T-helper 1 cell treated with Interleukin-12 subunit alpha and Interleukin-12 subunit beta and Interleukin-4 antibody, amounts not matched to agents 30 μg/mL and 1 μg/mL, for 36 hours (primary cell): ENCODE data around the gene CXXC1.

Source experiments
- H3K27ac Mint-ChIP-seq: one replicate; pipeline ENCODE4 v1.8.0; 2021; ENCODE audit warnings: mild to moderate bottlenecking, mixed read lengths
- H3K27me3 Mint-ChIP-seq: one replicate; pipeline ENCODE4 v1.8.0; 2021; ENCODE audit warnings: low read depth, mixed read lengths
- H3K36me3 Mint-ChIP-seq: one replicate; pipeline ENCODE4 v1.8.0; 2021; ENCODE audit warnings: low read depth, mixed read lengths
- H3K4me1 Mint-ChIP-seq: one replicate; pipeline ENCODE4 v1.8.0; 2021; ENCODE audit warnings: low read depth, mixed read lengths
- H3K4me3 Mint-ChIP-seq: one replicate; pipeline ENCODE4 v1.8.0; 2021; ENCODE audit warnings: mild to moderate bottlenecking, moderate library complexity, mixed read lengths
- H3K9me3 Mint-ChIP-seq: one replicate; pipeline ENCODE4 v1.8.0; 2021; ENCODE audit warnings: mixed read lengths

Gene CXXC1

GRCh38 chr18:50285631-50286321 lies 1.7 kb downstream of the CXXC1 start:
- no peaks in the 10 kb centered on the region for H3K27me3 Mint-ChIP-seq

GRCh38 chr18:50285071-50285470 lies 2.4 kb downstream of the CXXC1 start:
- peaks cover 36% of the 10 kb centered on the region for H3K4me1 Mint-ChIP-seq
- H3K27ac Mint-ChIP-seq: no peak overlapping the region
- peaks cover 55% of the 10 kb centered on the region for H3K36me3 Mint-ChIP-seq
- no peaks in the 10 kb centered on the region for H3K9me3 Mint-ChIP-seq
- H3K4me3 Mint-ChIP-seq: no peak overlapping the region
- no peaks in the 10 kb centered on the region for H3K27me3 Mint-ChIP-seq

More at GRCh38 chr18:50285631-50286321, 1.7 kb downstream of the CXXC1 start:
- Mint-ChIP-seq H3K4me1 (peaks cover 29% of the 10 kb centered on the region), H3K36me3 (peaks cover 48% of the 10 kb centered on the region), H3K27ac (peak overlapping the region; percentile 98), H3K9me3 (no peaks in the 10 kb centered on the region), H3K4me3 (peak overlapping the region; percentile 99)

GRCh38 chr18:50284255-50284885 lies 3.1 kb downstream of the CXXC1 start:
- peak overlapping the region; percentile 18 for H3K4me3 Mint-ChIP-seq
- H3K4me1 Mint-ChIP-seq: peaks cover 40% of the 10 kb centered on the region
- no peaks in the 10 kb centered on the region for H3K27me3 Mint-ChIP-seq
- no peak overlapping the region for H3K27ac Mint-ChIP-seq
- no peaks in the 10 kb centered on the region for H3K9me3 Mint-ChIP-seq
- H3K36me3 Mint-ChIP-seq: peaks cover 55% of the 10 kb centered on the region

GRCh38 chr18:50283469-50284209 lies 3.9 kb downstream of the CXXC1 start:
- peaks cover 44% of the 10 kb centered on the region for H3K4me1 Mint-ChIP-seq
- no peak overlapping the region for H3K27ac Mint-ChIP-seq
- no peaks in the 10 kb centered on the region for H3K9me3 Mint-ChIP-seq
- peak overlapping the region; percentile 30 for H3K4me3 Mint-ChIP-seq
- H3K36me3 Mint-ChIP-seq: peaks cover 59% of the 10 kb centered on the region
- no peaks in the 10 kb centered on the region for H3K27me3 Mint-ChIP-seq

- Mint-ChIP-seq H3K4me3 (peak overlapping the region; percentile 94), H3K9me3 (no peaks in the 10 kb centered on the region), H3K4me1 (peaks cover 46% of the 10 kb centered on the region), H3K36me3 (peaks cover 61% of the 10 kb centered on the region), H3K27ac (peak overlapping the region; percentile 97), H3K27me3 (no peaks in the 10 kb centered on the region)
Observed at GRCh38 chr18:50282521-50283335, 4.8 kb downstream of the CXXC1 start.

- Mint-ChIP-seq H3K27ac (peak overlapping the region; percentile 97), H3K9me3 (no peaks in the 10 kb centered on the region), H3K4me1 (peaks cover 43% of the 10 kb centered on the region), H3K4me3 (peak overlapping the region; percentile 94), H3K27me3 (no peaks in the 10 kb centered on the region), H3K36me3 (peaks cover 57% of the 10 kb centered on the region)
Observed at GRCh38 chr18:50281972-50282520, 5.4 kb downstream of the CXXC1 start.

- peaks cover 36% of the 10 kb centered on the region for H3K4me1 Mint-ChIP-seq
- no peaks in the 10 kb centered on the region for H3K27me3 Mint-ChIP-seq
- H3K9me3 Mint-ChIP-seq: no peaks in the 10 kb centered on the region
- H3K27ac Mint-ChIP-seq: peak within 1 kb of the TSS; percentile 97
- peak within 1 kb of the TSS; percentile 94 for H3K4me3 Mint-ChIP-seq
- H3K36me3 Mint-ChIP-seq: peaks cover 58% of the 10 kb centered on the region
Observed at GRCh38 chr18:50281295-50281971, 6.1 kb downstream of the CXXC1 start, which contains the start of gene MBD1. Gene MBD1, minus strand, starts transcription at chr18:50281523. Its CDS starts 1,531 bp downstream, at chr18:50279992.

- Mint-ChIP-seq H3K4me1 (peaks cover 33% of the 10 kb centered on the region), H3K36me3 (peaks cover 61% of the 10 kb centered on the region), H3K4me3 (peak overlapping the region; percentile 94), H3K27me3 (no peaks in the 10 kb centered on the region), H3K9me3 (no peaks in the 10 kb centered on the region), H3K27ac (peak overlapping the region; percentile 97)
Observed at GRCh38 chr18:50280707-50281294, 6.7 kb downstream of the CXXC1 start.

GRCh38 chr18:50279752-50280151 lies 7.7 kb downstream of the CXXC1 start:
- H3K4me3 Mint-ChIP-seq: peak overlapping the region; percentile 94
- H3K36me3 Mint-ChIP-seq: peaks cover 64% of the 10 kb centered on the region
- no peaks in the 10 kb centered on the region for H3K9me3 Mint-ChIP-seq
- H3K27ac Mint-ChIP-seq: peak overlapping the region; percentile 97
- peaks cover 32% of the 10 kb centered on the region for H3K4me1 Mint-ChIP-seq
- H3K27me3 Mint-ChIP-seq: no peaks in the 10 kb centered on the region

- Mint-ChIP-seq H3K27me3 (no peaks in the 10 kb centered on the region), H3K4me1 (peaks cover 26% of the 10 kb centered on the region), H3K4me3 (no peak overlapping the region), H3K36me3 (peaks cover 65% of the 10 kb centered on the region), H3K27ac (no peak overlapping the region), H3K9me3 (no peaks in the 10 kb centered on the region)
Observed at GRCh38 chr18:50277942-50278341, 9.6 kb downstream of the CXXC1 start.

- Mint-ChIP-seq H3K4me1 (peaks cover 26% of the 10 kb centered on the region), H3K27me3 (no peaks in the 10 kb centered on the region), H3K4me3 (no peak overlapping the region), H3K36me3 (peaks cover 64% of the 10 kb centered on the region), H3K9me3 (no peaks in the 10 kb centered on the region), H3K27ac (no peak overlapping the region)
Observed at GRCh38 chr18:50276452-50276851, 11.0 kb downstream of the CXXC1 start.

- H3K36me3 Mint-ChIP-seq: peaks cover 61% of the 10 kb centered on the region
- H3K4me3 Mint-ChIP-seq: no peak overlapping the region
- no peak overlapping the region for H3K27ac Mint-ChIP-seq
- H3K27me3 Mint-ChIP-seq: no peaks in the 10 kb centered on the region
- H3K4me1 Mint-ChIP-seq: peaks cover 18% of the 10 kb centered on the region
- no peaks in the 10 kb centered on the region for H3K9me3 Mint-ChIP-seq
Observed at GRCh38 chr18:50275503-50276036, 11.9 kb downstream of the CXXC1 start.

GRCh38 chr18:50274941-50275340 lies 12.6 kb downstream of the CXXC1 start:
- Mint-ChIP-seq H3K9me3 (no peaks in the 10 kb centered on the region), H3K4me3 (no peak overlapping the region), H3K27me3 (no peaks in the 10 kb centered on the region), H3K27ac (no peak overlapping the region), H3K36me3 (peaks cover 61% of the 10 kb centered on the region), H3K4me1 (peaks cover 12% of the 10 kb centered on the region)
